Panc1 (cell line): ENCODE measurements around the gene DUSP10.

Experiments used
- POLR2AphosphoS5 ChIP-seq: IDR thresholded peaks from 2 replicates; pipeline ENCODE4 v1.6.1; 2012; ENCODE audit warnings: mild to moderate bottlenecking, low read depth, low read length, moderate library complexity
- TF ChIP-seq, protein P1 (sequence below): fragments of 450-650 bp; IDR thresholded peaks from 2 replicates; pipeline ENCODE4 v1.5.1; 2017; ENCODE audit warnings: mild to moderate bottlenecking

DNA sequence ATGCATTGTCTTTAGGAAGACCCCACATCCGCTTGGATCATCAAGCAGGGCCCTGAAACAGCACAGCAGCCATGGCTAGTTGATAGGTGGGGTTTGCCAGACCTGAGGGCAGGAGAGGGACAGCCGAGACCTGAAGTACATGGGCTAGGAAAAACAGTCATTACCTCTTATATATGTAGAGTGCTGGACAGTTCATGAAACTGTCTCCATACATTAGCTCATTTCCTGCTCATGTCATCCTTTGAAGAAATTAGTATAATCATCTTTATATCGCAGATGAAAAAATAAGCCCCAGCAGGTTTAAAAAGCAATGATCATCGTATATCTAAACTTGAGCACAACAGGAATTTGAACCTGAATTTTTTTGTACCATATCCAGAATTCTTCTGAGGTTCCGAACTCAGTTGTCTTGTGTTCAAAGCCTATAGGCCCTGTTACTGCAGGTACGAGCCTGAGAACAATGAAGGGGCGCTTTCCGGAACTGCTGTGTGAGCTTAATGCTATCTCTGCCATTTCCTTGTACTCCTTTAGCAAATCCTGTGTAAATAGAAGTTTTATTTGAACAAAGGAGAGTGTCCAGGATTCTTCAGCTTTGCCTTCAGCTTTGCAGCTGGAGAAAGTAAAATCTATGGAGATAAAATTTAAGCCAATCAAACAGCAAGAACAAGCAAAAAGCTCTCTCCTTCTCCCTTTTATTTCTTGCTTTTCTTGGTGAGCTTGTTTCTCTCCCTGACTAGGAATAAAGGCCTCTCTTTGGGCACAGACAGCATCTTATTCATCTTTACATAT lies 32.4 kb upstream of the DUSP10 start:
- TF ChIP-seq, protein P1, sequence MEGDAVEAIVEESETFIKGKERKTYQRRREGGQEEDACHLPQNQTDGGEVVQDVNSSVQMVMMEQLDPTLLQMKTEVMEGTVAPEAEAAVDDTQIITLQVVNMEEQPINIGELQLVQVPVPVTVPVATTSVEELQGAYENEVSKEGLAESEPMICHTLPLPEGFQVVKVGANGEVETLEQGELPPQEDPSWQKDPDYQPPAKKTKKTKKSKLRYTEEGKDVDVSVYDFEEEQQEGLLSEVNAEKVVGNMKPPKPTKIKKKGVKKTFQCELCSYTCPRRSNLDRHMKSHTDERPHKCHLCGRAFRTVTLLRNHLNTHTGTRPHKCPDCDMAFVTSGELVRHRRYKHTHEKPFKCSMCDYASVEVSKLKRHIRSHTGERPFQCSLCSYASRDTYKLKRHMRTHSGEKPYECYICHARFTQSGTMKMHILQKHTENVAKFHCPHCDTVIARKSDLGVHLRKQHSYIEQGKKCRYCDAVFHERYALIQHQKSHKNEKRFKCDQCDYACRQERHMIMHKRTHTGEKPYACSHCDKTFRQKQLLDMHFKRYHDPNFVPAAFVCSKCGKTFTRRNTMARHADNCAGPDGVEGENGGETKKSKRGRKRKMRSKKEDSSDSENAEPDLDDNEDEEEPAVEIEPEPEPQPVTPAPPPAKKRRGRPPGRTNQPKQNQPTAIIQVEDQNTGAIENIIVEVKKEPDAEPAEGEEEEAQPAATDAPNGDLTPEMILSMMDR: no peak
- TF ChIP-seq POLR2AphosphoS5: no peak
